ENCODE results near the gene TEAD1.

The TEAD1 gene

GRCh38 chr11:12915093-12915492, 240.9 kb downstream of the TEAD1 start:
- no peak for DNase-seq

GRCh38 chr11:12917822-12918221, 243.6 kb downstream of the TEAD1 start:
- no peak for DNase-seq

- DNase-seq = no peak
Observed at GRCh38 chr11:12918667-12919066, 244.4 kb downstream of the TEAD1 start.

- no peak for DNase-seq
Observed at GRCh38 chr11:12922418-12922817, 248.2 kb downstream of the TEAD1 start.

- DNase-seq = no peak
Observed at GRCh38 chr11:12922980-12923507, 248.8 kb downstream of the TEAD1 start.

GRCh38 chr11:12924650-12925049, 250.4 kb downstream of the TEAD1 start:
- DNase-seq = no peak

GRCh38 chr11:12925520-12925919, 251.3 kb downstream of the TEAD1 start:
- no peak for DNase-seq

GRCh38 chr11:12927221-12927620, 253.0 kb downstream of the TEAD1 start:
- no peak for DNase-seq

- no peak for DNase-seq
Observed at GRCh38 chr11:12927886-12928285, 253.7 kb downstream of the TEAD1 start.

GRCh38 chr11:12930850-12931249, 256.6 kb downstream of the TEAD1 start:
- no peak for DNase-seq

GRCh38 chr11:12932485-12932884, 258.3 kb downstream of the TEAD1 start:
- DNase-seq = no peak

GRCh38 chr11:12936200-12936599, 262.0 kb downstream of the TEAD1 start:
- no peak for DNase-seq

GRCh38 chr11:12938590-12939247, 264.5 kb downstream of the TEAD1 start:
- DNase-seq = no peak

GRCh38 chr11:12941671-12942070, 267.4 kb downstream of the TEAD1 start:
- DNase-seq = no peak

- DNase-seq = no peak
Observed at GRCh38 chr11:12942157-12942556, 267.9 kb downstream of the TEAD1 start.

- DNase-seq = no peak
Observed at GRCh38 chr11:12943311-12943710, 269.1 kb downstream of the TEAD1 start.

- no peak for DNase-seq
Observed at GRCh38 chr11:12944889-12945288, 270.7 kb downstream of the TEAD1 start.

GRCh38 chr11:12949453-12949852, 275.2 kb downstream of the TEAD1 start:
- DNase-seq = no peak

- DNase-seq = no peak
Observed at GRCh38 chr11:12950670-12951069, 276.4 kb downstream of the TEAD1 start.

GRCh38 chr11:12951376-12951775, 277.2 kb downstream of the TEAD1 start:
- no peak for DNase-seq

- DNase-seq = no peak
Observed at GRCh38 chr11:12952094-12952493, 277.9 kb downstream of the TEAD1 start.

- no peak for DNase-seq
Observed at GRCh38 chr11:12958986-12959385, 284.8 kb downstream of the TEAD1 start.

GRCh38 chr11:12961615-12962014, 287.4 kb downstream of the TEAD1 start:
- DNase-seq = no peak

- no peak for DNase-seq
Observed at GRCh38 chr11:12962306-12962705, 288.1 kb downstream of the TEAD1 start.

GRCh38 chr11:12963051-12963450, 288.8 kb downstream of the TEAD1 start:
- no peak for DNase-seq

All from activated CD4-positive, alpha-beta T cell treated with anti-CD3 and anti-CD28 coated beads for 48 hours (primary cell).